HG03460 (cell line): ENCODE results near the gene C8A.

Experiments
- ATAC-seq: cut with Tn5 transposase; IDR thresholded peaks from one replicate; pipeline ENCODE4 v1.9.1; 2021; ENCODE audit not compliant: unreplicated experiment

C8A gene

DNA sequence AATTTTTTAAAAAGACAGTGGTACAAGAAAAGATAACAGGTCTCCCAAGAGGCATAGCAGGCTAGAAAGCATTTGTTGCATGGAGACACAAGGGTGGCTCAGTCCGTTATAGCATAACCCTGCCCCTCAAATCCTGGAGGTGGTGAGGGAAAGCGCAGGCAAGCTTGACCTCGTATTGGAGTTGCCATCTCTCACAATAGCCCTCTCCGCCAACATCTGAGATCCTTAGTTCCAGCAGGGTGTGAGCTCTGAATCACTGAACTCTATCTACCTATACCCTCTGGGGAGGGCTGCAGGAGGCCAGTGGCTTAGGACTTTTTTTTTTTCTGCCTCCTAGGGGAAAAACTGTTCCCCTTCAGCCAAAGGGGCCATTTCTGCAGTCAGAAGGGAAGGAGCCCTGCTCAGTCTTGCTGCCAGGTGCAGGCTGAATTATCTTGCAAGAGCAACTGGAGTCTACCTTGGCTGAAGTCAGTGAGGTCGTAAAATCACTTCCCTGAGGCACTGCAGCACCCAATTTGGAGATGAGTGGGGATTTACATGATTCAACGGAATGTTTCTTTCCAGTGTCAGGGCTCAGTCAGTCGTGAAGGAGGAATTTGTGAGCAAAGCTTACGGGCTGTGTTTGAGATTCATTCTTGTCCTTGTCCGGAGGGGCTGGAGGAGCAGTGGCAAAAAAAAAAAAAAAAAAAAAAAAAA, 17.2 kb upstream of the C8A start:
- no peak for ATAC-seq

DNA sequence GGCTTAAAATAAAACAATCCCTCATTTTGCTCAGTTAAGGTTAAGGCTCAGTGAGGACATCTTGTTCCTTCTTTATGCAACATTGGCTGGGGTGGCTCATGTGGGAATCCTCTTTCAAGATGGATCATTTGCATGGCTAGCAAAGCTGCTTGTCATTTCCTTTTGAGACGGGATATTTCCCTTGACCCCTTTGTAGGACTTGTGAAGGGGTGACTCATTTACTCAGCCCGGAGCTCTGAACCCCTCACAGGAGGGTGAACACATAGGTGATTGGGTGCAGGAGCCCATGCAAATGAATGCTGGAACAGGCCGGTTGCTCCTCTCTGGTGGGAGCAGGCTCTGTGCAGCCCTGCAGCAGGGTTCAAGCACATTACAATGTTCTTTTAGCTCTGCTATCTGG, 15.8 kb upstream of the C8A start:
- no peak for ATAC-seq

DNA sequence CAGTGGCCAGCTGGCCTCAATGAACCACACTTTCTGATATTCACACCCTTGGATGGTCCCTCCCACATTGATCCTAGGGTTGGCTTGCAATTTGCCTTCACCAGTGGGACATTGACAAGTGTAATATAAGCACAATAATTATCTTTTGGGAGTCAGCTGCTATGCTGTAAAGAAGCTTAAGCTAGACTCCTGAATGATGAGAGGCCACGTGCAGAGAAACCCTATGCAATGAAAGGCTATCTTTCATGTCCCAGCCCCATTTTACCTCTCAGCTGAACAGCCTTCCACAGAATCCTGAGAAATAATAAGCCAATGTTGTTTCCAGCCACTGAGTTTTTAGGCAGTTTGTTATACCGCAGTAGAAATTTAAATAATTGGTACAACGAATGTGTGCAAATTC, 11.1 kb upstream of the C8A start:
- ATAC-seq, result no peak

DNA sequence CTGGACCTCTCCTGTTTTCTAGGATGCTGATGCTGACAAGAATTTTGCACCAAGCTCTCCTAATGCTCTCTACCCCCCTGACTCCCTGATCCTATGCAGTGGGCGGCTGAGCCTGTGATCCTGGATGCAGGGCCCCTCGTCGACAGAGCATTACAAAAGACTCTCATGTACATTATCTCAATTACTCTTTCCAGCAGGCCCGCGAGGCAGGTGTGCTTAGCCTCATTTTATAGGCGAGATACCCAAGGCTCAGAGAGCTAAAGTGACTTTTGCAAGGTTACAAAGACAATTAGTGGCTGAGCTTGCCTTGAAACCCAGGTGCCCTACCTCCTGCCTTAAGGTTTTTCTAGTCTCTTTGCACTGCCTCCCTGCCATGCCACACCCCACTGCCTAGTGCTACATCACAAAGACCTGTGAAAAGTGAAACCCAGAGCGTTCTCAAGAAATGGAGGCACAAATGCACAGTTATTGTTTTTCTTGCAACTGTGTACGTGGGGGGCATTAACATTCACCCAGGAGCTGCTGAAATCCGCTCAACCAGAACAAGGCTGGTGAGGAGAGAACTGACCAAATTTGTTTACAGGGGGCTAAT, 10.0 kb upstream of the C8A start:
- ATAC-seq, result no peak

DNA sequence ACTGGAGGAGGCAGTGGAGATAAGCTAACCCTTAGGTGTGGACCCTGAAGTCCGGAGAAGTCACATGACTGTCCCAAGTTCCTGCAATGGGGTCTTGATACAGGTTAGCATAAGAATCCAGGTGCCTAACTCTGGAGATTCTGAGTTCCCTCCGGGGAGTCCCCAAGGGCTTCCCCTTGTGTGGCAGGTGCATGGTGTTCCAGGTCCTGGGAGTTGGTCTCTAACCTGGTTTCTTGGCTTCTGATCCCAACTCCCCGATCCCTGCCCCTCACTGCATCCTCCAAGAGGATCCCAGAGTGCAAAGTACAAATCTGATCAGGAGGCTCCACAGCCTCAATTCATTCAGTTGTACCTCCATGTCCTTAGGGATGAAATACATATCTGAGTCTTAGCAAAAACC, 9.3 kb upstream of the C8A start:
- no peak for ATAC-seq

DNA sequence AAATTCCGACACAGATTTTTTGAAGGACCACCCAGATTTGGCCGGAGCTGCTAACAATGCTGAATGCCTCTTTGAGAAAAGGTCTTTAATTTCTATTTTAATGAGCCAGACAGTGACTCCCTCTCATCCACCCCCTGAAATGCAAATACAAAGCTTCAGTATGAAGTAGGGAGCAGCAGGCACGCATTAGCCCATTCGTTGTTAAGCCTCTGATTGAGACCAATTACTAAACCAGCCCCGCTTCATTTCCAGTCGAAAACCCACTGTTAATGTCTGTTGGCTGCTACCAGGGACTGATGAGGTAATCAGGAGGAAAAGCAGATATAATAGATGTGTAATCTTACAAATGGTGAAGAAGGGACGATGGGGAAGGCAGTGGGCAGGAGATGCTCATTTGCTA, 4.8 kb upstream of the C8A start:
- ATAC-seq, result no peak

DNA sequence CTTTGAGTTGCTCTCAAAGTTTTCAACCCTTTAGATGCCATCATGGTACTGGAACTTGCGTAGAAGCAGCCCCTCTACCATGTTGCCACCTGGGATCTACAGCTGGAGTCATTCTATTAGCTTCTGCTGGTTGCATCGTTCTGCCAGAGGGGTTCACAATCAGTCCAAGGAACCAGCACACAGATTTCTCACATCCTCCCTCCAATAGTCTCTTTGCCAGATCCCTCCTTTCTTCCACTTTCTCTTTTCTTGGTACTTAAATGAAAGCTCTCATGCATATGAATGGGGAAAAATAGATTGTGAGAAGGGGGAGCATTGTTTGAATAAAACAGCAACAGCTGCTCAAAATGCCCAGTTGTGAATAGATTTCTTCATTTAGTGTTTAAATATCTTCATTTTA, 4.2 kb upstream of the C8A start:
- ATAC-seq, result no peak

DNA sequence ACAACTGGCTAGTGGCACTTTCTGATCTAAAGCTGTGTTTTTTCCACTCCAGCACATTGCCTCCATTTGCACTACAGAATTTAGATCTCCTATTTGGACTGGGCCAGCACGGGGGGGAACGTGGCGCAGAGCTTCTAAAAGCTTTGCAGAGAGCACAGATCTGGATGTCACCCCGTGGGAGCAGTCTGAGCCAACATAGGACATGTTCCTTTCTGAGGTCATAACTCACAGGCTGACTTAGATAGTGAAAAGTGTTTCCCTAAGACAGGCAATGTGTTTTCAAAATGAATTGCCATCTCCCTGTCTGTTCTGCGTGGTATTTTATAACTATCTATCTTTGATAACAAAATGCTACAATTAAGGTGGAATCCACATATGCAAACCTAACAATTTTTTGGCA, 3.7 kb upstream of the C8A start:
- no peak for ATAC-seq

DNA sequence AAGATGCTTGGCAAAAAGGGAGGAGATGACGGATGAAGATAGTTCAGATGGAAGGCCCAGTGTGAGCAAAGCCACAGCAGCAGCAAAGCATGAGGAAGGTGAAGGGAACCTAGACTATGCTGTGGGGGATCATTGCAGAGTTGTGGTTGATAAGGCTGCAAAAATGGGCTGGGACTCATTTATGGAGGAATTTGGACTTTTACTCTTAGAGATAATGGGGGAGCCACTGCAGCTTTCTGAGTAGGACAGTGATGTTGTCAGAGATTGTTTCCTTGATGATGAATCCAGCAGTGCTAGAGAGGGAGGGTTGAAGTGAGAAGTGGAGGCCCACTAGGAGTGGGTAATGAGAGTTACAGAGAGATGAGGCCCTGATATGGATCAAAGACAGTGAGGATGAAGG, 2.1 kb upstream of the C8A start:
- no peak for ATAC-seq

DNA sequence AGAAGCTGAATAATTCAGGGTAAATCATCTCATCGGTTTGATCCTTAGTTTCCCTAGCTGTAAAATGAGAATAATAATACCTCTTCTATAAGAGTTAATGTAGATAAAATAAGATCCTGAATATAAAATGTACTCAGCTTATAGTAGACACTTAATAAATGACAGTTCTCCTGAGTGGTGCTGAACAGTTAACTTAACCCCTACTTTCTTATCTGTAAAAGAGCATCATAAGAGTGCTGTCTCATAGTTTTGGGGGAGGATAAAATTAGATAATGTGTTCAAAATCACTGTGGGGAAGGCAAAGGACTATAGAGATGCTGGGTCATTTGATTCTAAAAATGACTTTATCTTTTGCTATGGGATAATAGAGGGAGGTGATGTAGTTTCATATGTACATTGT, 593 bp downstream of the C8A start:
- ATAC-seq, result no peak

DNA sequence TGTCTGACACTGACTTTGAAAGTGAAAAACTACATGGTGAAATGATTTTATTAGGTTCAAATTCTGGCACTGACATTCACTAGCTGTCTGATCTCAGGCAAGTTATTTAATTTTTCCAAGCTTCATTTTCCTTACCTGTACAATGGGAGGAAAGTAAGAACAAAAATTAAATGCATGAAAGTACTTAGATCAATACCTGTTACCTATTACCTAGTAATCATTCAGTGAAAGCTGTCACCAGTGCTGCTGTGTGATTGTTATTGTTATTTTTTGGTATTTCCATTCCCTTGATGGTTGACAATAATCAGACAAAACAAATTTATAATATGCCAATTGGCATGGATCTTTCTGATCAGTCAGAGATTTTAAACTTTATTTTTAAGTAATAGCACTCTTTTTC, 1.6 kb downstream of the C8A start:
- ATAC-seq, result no peak

DNA sequence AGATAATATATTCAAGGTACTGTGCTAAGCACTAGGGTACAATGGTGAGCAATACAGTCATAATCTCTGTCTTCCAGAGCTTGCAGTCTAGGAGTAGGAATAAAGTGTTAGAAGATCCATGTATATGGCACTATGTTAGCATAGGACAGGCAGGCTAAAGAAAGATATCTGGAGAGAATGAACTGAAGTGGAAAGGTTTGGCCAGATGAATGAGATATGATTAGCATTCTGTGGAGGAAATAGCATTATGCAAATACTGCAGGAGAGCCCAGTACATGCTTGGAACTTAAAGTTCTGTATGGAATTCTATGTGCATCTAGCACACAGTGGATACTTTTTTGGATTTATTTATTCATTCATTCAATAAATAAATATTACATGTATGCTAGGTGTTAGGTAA, 4.7 kb downstream of the C8A start:
- ATAC-seq, result no peak

DNA sequence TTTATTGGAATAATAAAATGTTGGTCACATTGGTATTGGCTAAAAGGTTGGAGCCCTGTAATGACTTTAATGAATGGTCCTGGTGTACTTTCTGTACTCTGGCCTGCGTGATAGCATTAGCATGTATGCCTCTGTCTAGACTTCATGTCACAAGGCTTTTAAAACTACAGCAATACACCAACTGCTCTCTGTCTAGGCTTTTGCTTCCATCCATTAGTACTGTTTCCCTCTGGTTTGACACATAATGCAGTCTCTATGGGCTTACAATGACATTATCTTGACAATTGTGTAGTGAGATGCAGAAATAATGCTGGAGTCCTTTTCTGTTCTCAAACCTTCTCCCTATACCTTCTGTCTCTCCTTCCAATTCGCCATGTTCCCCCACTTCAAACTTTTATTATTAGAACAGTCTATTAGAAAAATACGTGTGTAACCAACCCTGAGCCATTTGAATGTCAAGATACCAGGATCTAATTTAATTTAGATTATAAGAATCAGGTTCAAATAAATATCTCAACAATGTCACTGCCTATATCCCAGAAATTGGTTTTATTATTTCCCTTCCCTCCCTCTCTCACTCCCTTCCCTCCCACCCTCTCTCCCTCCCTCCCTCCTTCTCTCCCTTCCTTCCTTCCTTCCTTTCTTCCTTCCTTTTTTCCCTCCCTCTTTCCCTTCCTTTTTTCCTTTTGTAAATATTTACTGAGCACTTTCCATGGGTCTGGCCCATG, 8.8 kb downstream of the C8A start:
- no peak for ATAC-seq

DNA sequence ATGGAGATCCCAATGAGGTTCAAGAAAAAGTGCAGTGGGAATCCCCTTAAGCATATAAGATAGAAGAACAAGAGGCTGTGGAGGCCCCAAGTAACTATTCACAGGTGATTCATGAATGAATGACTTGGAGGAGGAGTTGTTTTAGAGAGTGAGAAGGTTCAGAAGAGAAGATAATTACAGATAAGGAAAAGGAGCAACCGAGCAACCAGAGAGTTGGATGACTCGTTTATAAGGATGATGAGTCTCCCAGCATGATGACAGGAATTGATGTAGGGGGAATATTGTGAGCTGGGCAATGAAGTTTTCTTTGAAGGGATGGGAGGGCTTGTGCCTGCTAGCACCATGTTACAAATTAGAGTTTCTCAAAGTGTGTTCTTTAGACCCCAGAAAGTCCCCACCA, 9.8 kb downstream of the C8A start:
- ATAC-seq, result no peak

DNA sequence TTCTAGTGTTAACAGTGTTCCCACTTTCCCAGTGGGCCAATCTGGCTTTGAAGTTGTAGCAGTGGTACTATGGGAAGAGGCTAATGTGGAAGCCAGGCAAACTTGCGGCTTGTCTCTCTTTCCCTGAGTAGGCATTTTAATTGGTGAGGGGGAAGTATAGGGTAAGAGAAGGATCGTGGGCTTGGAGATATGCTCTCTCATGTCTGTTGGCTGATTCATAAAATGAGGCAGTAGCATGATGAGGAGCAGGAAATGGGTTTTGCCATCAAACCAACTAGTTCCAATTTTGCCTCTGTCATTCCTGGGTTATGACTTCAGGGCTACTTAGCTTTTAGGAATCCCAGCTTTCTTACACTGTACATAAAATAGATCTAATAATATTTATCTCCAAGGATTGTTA, 12.1 kb downstream of the C8A start:
- ATAC-seq, result no peak

DNA sequence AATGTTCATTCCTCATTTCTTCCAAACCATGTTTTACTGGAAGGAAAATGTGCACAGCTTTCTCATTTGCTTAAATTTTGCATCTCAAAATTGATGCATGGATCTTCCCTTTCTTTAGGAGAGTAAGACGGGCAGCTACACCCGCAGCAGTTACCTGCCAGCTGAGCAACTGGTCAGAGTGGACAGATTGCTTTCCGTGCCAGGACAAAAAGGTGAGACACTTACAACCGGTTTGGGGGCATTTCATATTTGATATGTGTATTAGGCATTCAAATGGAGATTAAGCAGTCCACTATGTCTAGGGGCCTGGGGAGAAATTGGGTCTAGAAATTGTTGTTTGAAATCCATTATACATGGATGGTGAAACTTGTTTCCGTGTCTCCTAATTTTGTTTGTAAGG, 12.9 kb downstream of the C8A start:
- no peak for ATAC-seq

DNA sequence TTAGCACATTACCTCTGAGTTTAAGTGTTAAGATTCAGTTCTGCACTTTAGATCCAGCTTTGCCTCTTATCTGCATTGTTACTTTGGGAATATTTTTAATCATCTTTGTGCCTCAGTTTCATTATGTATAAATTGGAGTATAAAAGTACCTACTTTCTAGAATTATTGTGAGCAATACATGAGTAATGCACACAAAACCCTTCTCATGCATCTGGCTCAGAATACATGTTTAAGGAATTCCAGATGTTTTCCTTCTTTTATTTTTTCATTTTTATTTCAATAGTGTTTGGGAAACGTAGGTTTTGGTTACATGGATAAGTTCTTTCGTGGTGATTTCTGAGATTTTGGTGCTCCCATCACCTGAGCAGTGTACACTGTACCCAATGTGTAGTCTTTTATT, 14.2 kb downstream of the C8A start:
- ATAC-seq, result no peak

DNA sequence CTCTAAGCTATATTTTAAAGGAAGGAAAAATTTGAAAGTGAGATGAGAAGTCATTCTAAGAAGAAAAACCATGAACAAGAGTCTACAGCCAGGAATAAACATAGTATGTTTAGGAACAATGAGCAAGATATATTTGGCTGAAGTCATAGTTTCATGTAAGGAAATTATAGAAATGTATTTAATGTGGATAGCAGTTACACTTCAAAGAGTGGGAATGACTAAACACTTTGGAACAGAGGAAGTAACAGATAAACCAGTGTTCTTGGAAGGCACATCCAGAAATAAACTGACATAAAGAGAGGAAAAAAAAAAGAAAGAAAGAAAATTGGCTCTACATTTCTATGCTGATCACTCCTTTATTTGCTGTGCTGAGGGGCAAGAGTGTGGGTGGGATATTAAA, 18.0 kb downstream of the C8A start:
- ATAC-seq, result no peak

DNA sequence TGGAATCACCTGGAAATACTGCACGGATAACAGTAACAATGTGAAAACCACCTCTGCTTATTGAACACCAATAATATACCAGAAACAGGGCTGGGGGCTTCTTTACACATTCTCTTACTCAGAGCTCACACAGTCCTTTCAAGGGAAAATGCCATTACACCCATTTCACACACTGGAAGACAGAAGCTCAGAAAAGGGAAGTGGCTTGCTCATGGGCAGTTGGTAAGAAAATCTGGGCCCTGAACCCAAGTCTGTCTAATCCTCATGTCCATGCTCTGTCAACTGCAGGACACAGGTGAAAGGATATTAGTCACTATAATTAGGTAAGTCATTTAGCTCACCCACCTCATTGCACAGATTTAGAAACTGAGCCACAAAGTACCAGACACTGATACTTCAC, 18.6 kb downstream of the C8A start:
- no peak for ATAC-seq

DNA sequence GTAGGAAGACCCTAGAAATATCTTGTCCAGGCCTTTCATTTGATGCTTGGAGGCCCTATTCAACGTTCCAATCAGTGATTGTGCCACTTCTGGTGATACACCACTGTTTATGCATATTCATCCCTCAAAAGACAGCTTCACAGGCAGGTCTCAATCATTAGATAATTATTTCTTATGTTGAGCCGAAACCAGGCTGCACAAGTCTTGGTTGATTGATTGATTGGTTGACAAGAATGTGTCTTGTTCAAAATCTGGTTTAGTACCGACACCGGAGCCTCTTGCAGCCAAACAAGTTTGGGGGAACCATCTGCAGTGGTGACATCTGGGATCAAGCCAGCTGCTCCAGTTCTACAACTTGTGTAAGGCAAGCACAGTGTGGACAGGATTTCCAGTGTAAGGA, 20.1 kb downstream of the C8A start:
- no peak for ATAC-seq

DNA sequence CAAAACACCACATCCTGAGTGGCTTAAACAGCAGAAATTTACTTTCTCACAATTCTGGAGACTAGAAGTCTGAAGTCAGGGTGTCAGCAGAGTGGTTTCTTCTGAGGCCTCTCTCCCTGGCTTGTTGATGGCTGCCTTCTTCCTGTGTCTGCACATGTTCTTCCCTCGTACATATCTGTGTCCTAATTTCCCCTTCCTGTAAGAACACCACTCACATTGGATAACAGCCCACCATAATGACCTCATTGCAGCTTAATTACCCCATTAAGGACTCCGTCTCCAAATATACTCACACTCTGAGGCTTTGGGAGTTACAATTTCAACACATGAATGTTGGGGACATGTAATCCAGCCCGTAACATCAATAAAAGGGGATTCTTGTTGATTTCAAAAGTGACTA, 23.4 kb downstream of the C8A start:
- ATAC-seq, result no peak

DNA sequence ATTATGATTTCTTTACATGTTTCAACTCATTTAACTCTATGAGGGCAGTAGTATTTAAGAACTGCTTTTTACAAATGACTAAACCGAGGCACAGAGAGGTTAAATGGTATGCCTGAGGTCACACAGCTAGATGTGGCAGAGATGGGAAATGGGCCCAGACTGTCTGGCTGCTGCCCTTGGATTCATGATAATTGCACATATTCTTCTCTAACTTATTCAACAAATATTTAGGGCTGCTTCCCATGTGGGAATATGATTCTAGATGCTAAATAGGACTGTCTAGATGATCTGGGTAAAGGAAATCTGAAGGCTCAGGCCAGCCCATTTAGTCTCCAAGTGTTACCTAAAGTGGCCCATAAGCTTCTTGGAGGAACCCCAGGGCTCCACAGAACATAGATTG, 26.2 kb downstream of the C8A start:
- no peak for ATAC-seq

DNA sequence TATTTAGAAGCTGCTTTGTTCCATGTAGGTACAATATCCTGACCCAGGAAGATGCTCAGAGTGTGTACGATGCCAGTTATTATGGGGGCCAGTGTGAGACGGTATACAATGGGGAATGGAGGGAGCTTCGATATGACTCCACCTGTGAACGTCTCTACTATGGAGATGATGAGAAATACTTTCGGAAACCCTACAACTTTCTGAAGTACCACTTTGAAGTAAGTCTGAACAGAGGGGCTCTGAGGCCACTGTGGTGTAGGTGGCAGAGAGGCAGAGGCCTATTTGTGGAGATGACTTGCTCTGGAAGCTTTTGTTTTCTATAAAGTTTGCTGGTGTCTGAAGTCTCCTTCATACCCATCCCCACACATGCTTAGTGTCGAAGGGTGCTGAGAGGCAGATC, 26.8 kb downstream of the C8A start:
- no peak for ATAC-seq
